ENCODE results near the gene SH3RF3. TPM values are rescaled to one million over a fixed set of nuclear protein-coding genes. Genes with fewer than 3 reads are reported as not detected.

SH3RF3 gene
- total RNA-seq, 2 donors from 2014 or later: 1.3 to 2.5 TPM

DNA sequence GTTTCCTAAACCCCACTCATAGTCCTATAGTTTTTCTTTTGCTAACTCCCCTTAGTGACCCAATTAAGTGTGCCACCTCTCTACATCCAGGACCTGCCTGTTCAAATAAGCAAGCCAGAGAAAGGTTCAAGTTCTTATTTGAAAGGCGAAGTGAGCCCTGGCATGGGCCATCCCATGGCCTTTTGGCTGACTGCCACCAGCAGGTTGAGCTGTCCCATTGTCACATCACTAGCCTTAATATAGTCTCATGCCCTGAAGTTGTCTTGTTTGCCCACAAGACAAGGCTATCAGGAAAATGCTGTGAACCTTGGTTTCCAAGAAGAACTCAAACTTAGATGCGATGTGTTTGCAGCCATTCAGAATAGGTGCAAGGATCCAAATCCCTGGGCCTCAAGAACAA is 158.8 kb downstream of the SH3RF3 start:
- H3K9me3 ChIP-seq: no peaks in the 10 kb centered on the region
- H3K4me3 ChIP-seq: no peak overlapping the region
- TF ChIP-seq, protein P1, sequence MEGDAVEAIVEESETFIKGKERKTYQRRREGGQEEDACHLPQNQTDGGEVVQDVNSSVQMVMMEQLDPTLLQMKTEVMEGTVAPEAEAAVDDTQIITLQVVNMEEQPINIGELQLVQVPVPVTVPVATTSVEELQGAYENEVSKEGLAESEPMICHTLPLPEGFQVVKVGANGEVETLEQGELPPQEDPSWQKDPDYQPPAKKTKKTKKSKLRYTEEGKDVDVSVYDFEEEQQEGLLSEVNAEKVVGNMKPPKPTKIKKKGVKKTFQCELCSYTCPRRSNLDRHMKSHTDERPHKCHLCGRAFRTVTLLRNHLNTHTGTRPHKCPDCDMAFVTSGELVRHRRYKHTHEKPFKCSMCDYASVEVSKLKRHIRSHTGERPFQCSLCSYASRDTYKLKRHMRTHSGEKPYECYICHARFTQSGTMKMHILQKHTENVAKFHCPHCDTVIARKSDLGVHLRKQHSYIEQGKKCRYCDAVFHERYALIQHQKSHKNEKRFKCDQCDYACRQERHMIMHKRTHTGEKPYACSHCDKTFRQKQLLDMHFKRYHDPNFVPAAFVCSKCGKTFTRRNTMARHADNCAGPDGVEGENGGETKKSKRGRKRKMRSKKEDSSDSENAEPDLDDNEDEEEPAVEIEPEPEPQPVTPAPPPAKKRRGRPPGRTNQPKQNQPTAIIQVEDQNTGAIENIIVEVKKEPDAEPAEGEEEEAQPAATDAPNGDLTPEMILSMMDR (IDR thresholded peaks at IDR 0.05): no peak
- no peaks in the 10 kb centered on the region for H3K36me3 ChIP-seq
- no peaks in the 10 kb centered on the region for H3K27me3 ChIP-seq
- intact Hi-C loops (cut with DNase I): loop anchor here (10.0 kb wide), 1 partner anchor 217 kb away; no protein-coding TSS in a partner anchor
- no peaks in the 10 kb centered on the region for H3K4me1 ChIP-seq
- H3K9ac ChIP-seq (ENCODE audit: low read depth in 2 of 2, low read length in 2 of 2): no peak overlapping the region
- H3K27ac ChIP-seq: no peak overlapping the region
- no peak for DNase-seq

GRCh38 chr2:109288544-109289368 is 159.8 kb downstream of the SH3RF3 start:
- no peaks in the 10 kb centered on the region for H3K36me3 ChIP-seq
- H3K27me3 ChIP-seq: no peaks in the 10 kb centered on the region
- no peak overlapping the region for H3K9ac ChIP-seq (ENCODE audit: low read depth in 2 of 2, low read length in 2 of 2)
- intact Hi-C loops (cut with DNase I): loop anchor here (10.0 kb wide), 1 partner anchor 216 kb away; no protein-coding TSS in a partner anchor
- no peak overlapping the region for H3K4me3 ChIP-seq
- no peak overlapping the region for H3K27ac ChIP-seq
- TF ChIP-seq, protein P1 (IDR thresholded peaks at IDR 0.05): no peak
- H3K9me3 ChIP-seq: no peaks in the 10 kb centered on the region
- DNase-seq: no peak
- no peaks in the 10 kb centered on the region for H3K4me1 ChIP-seq

DNA sequence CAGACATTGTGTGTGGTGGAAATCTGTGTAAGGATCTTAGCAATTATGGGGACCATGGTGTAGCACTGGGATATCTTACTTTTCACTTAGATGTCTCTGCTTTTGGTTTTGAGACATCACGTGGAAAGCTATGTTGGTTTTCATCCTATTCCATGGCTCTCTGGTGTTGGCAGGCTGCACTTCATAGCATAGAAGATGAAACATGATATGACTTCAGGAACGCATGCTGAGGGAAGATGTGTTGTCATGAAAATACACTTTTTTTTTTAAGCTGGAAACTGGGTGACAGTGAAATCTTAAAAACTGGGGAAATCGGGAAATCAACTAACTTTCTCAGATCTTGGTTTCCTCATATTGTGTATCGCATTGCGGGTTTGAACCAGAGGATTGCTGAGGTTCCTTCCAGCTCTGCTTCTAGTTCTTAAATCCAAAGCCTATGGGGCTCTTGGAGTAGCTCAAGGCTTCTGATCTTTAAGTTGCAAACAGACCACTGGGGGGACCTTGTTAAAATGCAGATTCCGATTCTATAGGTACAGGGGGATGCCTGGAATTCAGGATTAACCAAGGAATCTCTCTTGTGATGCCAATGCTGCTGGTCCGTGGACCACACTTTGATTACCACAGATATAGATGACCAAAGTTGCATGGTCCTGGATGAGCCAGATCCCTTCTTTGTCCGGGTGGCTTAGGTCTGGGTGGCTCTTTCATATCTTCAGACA is 160.7 kb downstream of the SH3RF3 start:
- TF ChIP-seq, protein P1 (IDR thresholded peaks at IDR 0.05): no peak
- Histone ChIP-seq H3K4me3 (no peak overlapping the region), H3K9me3 (no peaks in the 10 kb centered on the region), H3K9ac (ENCODE audit: low read depth in 2 of 2, low read length in 2 of 2) (no peak overlapping the region), H3K4me1 (no peaks in the 10 kb centered on the region), H3K27me3 (no peaks in the 10 kb centered on the region), H3K36me3 (no peaks in the 10 kb centered on the region), H3K27ac (no peak overlapping the region)
- intact Hi-C loops (cut with DNase I): loop anchor here (10.0 kb wide), 1 partner anchor 215 kb away; no protein-coding TSS in a partner anchor
- no peak for DNase-seq

GRCh38 chr2:109290887-109291643 is 162.1 kb downstream of the SH3RF3 start:
- intact Hi-C loops (cut with DNase I): no loop called here
- H3K27ac ChIP-seq: no peak overlapping the region
- H3K4me1 ChIP-seq: no peaks in the 10 kb centered on the region
- no peaks in the 10 kb centered on the region for H3K9me3 ChIP-seq
- TF ChIP-seq, protein P1 (IDR thresholded peaks at IDR 0.05): no peak
- H3K4me3 ChIP-seq: no peak overlapping the region
- H3K36me3 ChIP-seq: no peaks in the 10 kb centered on the region
- no peaks in the 10 kb centered on the region for H3K27me3 ChIP-seq
- H3K9ac ChIP-seq (ENCODE audit: low read depth in 2 of 2, low read length in 2 of 2): no peak overlapping the region
- DNase-seq: no peak

DNA sequence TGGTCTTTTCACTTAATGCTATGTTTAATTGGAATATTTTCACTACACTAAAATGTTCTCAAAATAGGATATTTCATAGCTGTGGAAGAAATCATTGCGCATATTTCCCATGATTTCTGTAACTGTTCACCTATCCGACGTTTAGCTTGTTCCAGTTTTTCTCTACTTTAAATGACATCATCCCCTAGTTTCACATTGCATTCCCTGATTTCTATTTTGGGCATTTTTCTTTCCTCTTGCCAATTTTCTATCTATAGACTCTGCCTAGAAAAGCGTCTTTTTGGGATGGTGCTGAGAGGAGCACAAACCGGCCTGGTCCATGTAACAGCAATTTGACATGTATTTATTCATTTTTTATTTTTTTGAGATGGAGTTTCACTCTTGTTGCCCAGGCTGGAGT is 163.4 kb downstream of the SH3RF3 start:
- Histone ChIP-seq H3K27me3 (no peaks in the 10 kb centered on the region), H3K27ac (no peak overlapping the region), H3K4me3 (no peak overlapping the region), H3K9ac (ENCODE audit: low read depth in 2 of 2, low read length in 2 of 2) (no peak overlapping the region), H3K36me3 (no peaks in the 10 kb centered on the region), H3K4me1 (no peaks in the 10 kb centered on the region), H3K9me3 (no peaks in the 10 kb centered on the region)
- intact Hi-C loops (cut with DNase I): no loop called here
- DNase-seq: no peak
- TF ChIP-seq, protein P1 (IDR thresholded peaks at IDR 0.05): no peak
